ENCODE data around the gene CBARP. TPM values are rescaled to one million over a fixed set of nuclear protein-coding genes. Genes with fewer than 3 reads are reported as not detected.

CBARP gene
- total and polyA plus RNA-seq, 2 donors (not counting 1 experiment from before 2014, with no cell fraction given): 0.31 to 1.5 TPM

GRCh38 chr19:1226227-1226518, 11.6 kb downstream of the CBARP start:
- Histone ChIP-seq H2AFZ (ENCODE audit: low read length) (no peak overlapping the region), H3K27ac (ENCODE audit: insufficient read depth, low read length) (no peak overlapping the region), H3K79me2 (ENCODE audit: control insufficient read depth, insufficient read depth, low read length) (no peaks in the 10 kb centered on the region), H3K27me3 (ENCODE audit: control insufficient read depth, insufficient read depth, low read length) (no peaks in the 10 kb centered on the region), H3K36me3 (ENCODE audit: control insufficient read depth, insufficient read depth, low read length) (peaks cover 39% of the 10 kb centered on the region), H3K4me2 (ENCODE audit: extremely low read depth, insufficient read depth, low read length) (no peak overlapping the region), H3K9me3 (ENCODE audit: control insufficient read depth, insufficient read depth, low read depth, low read length) (no peaks in the 10 kb centered on the region), H3K4me3 (replicated peaks in 1 of 4; ENCODE audit: control extremely low read depth in 1 of 4, insufficient read depth in 1 of 4, low read depth in 3 of 4, low read length in 4 of 4) (no peak overlapping the region), H3K9ac (ENCODE audit: insufficient read depth, low read length) (no peak overlapping the region), H3K4me1 (ENCODE audit: control insufficient read depth, extremely low read depth, insufficient read depth, low read length) (peaks cover 2% of the 10 kb centered on the region), H4K20me1 (ENCODE audit: control insufficient read depth, extremely low read depth, insufficient read depth, low read length) (no peaks in the 10 kb centered on the region)
- DNase-seq (ENCODE audit: low read depth in 2 of 2): no peak
- TF ChIP-seq, protein P1, sequence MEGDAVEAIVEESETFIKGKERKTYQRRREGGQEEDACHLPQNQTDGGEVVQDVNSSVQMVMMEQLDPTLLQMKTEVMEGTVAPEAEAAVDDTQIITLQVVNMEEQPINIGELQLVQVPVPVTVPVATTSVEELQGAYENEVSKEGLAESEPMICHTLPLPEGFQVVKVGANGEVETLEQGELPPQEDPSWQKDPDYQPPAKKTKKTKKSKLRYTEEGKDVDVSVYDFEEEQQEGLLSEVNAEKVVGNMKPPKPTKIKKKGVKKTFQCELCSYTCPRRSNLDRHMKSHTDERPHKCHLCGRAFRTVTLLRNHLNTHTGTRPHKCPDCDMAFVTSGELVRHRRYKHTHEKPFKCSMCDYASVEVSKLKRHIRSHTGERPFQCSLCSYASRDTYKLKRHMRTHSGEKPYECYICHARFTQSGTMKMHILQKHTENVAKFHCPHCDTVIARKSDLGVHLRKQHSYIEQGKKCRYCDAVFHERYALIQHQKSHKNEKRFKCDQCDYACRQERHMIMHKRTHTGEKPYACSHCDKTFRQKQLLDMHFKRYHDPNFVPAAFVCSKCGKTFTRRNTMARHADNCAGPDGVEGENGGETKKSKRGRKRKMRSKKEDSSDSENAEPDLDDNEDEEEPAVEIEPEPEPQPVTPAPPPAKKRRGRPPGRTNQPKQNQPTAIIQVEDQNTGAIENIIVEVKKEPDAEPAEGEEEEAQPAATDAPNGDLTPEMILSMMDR (conservative IDR thresholded peaks at IDR 0.05 in 1 of 2, IDR thresholded peaks at IDR 0.05 in 1 of 2; ENCODE audit: low read depth in 1 of 2, low read length in 2 of 2): no peak
- TF ChIP-seq EZH2 (IDR thresholded peaks at IDR 0.05; ENCODE audit: low read length, missing control alignments): no peak

DNA sequence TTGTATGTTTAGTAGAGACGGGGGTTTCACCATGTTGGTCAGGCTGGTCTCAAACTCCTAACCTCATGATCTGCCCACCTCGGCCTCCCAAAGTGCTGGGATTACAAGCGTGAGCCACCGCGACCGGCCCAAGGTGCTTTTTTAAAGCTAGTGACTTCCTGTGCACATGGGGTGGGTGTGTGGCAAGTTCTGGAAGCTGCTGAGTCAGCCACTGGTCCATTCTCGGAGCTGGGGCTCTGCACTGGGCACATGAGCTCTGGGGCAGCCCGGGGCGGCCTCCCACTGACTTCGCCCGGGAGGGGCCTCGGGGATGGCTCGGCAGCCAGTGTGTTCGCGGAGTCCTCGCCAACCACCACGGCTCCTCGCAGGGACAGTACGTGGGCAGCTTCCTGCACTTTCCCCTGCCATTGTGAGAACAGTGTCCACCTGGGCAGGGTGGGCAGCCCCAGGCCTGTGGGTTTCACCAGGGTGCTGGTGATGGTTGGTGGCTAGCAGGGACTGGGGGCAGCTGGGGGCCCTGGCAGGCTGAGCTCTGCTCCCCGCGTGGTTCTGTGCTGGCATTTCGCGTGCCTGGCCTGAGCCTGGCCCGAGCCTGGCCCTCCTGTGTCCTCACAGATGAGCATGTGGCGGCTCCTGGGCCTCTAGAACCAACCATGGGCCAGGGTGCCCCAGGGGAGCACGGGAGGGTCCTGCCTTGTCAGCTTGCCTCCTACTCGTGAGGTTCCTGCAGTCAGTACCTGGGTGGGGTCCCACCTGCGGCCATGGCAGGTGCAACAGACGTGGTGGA, 12.2 kb downstream of the CBARP start:
- Histone ChIP-seq H3K36me3 (ENCODE audit: control insufficient read depth, insufficient read depth, low read length) (peaks cover 39% of the 10 kb centered on the region), H3K9ac (ENCODE audit: insufficient read depth, low read length) (no peak overlapping the region), H3K4me1 (ENCODE audit: control insufficient read depth, extremely low read depth, insufficient read depth, low read length) (peaks cover 2% of the 10 kb centered on the region), H3K4me2 (ENCODE audit: extremely low read depth, insufficient read depth, low read length) (no peak overlapping the region), H4K20me1 (ENCODE audit: control insufficient read depth, extremely low read depth, insufficient read depth, low read length) (no peaks in the 10 kb centered on the region), H2AFZ (ENCODE audit: low read length) (no peak overlapping the region), H3K27ac (ENCODE audit: insufficient read depth, low read length) (no peak overlapping the region), H3K27me3 (ENCODE audit: control insufficient read depth, insufficient read depth, low read length) (no peaks in the 10 kb centered on the region), H3K4me3 (replicated peaks in 1 of 4; ENCODE audit: control extremely low read depth in 1 of 4, insufficient read depth in 1 of 4, low read depth in 3 of 4, low read length in 4 of 4) (no peak overlapping the region), H3K9me3 (ENCODE audit: control insufficient read depth, insufficient read depth, low read depth, low read length) (no peaks in the 10 kb centered on the region), H3K79me2 (ENCODE audit: control insufficient read depth, insufficient read depth, low read length) (no peaks in the 10 kb centered on the region)
- DNase-seq (ENCODE audit: low read depth in 2 of 2): no peak
- no peak for TF ChIP-seq EZH2 (IDR thresholded peaks at IDR 0.05; ENCODE audit: low read length, missing control alignments)
- TF ChIP-seq, protein P1 (conservative IDR thresholded peaks at IDR 0.05 in 1 of 2, IDR thresholded peaks at IDR 0.05 in 1 of 2; ENCODE audit: low read depth in 1 of 2, low read length in 2 of 2): no peak

GRCh38 chr19:1224847-1225246, 13.0 kb downstream of the CBARP start:
- peaks cover 44% of the 10 kb centered on the region for H3K36me3 ChIP-seq (ENCODE audit: control insufficient read depth, insufficient read depth, low read length)
- TF ChIP-seq, protein P1 (conservative IDR thresholded peaks at IDR 0.05 in 1 of 2, IDR thresholded peaks at IDR 0.05 in 1 of 2; ENCODE audit: low read depth in 1 of 2, low read length in 2 of 2): no peak
- TF ChIP-seq EZH2 (IDR thresholded peaks at IDR 0.05; ENCODE audit: low read length, missing control alignments): no peak
- H3K9ac ChIP-seq (ENCODE audit: insufficient read depth, low read length): no peak overlapping the region
- no peaks in the 10 kb centered on the region for H3K79me2 ChIP-seq (ENCODE audit: control insufficient read depth, insufficient read depth, low read length)
- no peak overlapping the region for H3K27ac ChIP-seq (ENCODE audit: insufficient read depth, low read length)
- no peak overlapping the region for H2AFZ ChIP-seq (ENCODE audit: low read length)
- H3K4me3 ChIP-seq (replicated peaks in 1 of 4; ENCODE audit: control extremely low read depth in 1 of 4, insufficient read depth in 1 of 4, low read depth in 3 of 4, low read length in 4 of 4): no peak overlapping the region
- no peak overlapping the region for H3K4me2 ChIP-seq (ENCODE audit: extremely low read depth, insufficient read depth, low read length)
- no peaks in the 10 kb centered on the region for H3K9me3 ChIP-seq (ENCODE audit: control insufficient read depth, insufficient read depth, low read depth, low read length)
- H3K27me3 ChIP-seq (ENCODE audit: control insufficient read depth, insufficient read depth, low read length): no peaks in the 10 kb centered on the region
- peaks cover 2% of the 10 kb centered on the region for H3K4me1 ChIP-seq (ENCODE audit: control insufficient read depth, extremely low read depth, insufficient read depth, low read length)
- no peaks in the 10 kb centered on the region for H4K20me1 ChIP-seq (ENCODE audit: control insufficient read depth, extremely low read depth, insufficient read depth, low read length)
- no peak for DNase-seq (ENCODE audit: low read depth in 2 of 2)
